ENCODE results near the gene CHST11. TPM values are rescaled to one million over a fixed set of nuclear protein-coding genes. Genes with fewer than 3 reads are reported as not detected.
"Not testable (repeated sequence)": the region's sequence is repeated elsewhere in the genome, so short reads cannot be mapped to it uniquely, and the experiment has no call there.

Gene CHST11
- total RNA-seq, 2 experiments from 2014 or later: 39.3 to 45.3 TPM

DNA sequence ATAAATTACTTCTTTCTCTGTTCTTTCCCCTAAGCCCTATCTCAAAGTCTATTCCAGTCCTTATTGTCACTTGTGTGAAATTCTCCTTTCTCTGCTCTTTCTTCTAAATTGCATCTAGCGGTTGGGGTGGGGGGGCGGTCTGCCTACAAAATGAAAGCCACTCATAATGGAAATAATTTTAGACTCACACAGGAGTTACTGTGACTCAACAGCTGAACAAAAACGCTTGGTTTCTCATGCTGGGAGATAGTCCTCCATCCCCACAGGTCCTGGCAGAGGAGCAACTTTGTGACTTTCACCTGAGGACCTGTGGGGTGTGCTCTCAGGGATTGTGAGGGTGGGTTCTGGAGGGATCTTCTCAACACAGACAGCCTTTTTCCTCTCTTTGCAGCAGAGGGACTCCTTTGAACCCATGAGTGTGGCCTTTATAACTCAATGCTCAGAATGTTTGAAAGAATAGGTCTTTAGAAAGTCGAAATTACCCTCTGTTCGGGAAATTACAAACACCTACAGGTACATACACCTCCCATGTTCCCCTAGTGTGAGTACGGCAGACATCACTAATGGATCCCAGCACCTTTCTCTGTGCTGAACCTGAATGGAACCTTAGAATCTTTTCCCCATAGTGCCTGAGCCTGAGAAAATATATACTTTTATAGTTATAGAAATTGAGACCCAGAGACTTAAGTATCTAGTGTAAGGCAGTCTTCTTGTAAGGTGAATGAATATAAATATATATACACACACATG lies 109.7 kb downstream of the CHST11 start:
- CTCF ChIA-PET: no interaction called here
- intact Hi-C loops (cut with micrococcal nuclease): no loop called here
- Mint-ChIP-seq H3K4me1 (ENCODE audit: low read depth) (peaks cover 49% of the 10 kb centered on the region), H3K4me3 (no peak overlapping the region), H3K36me3 (ENCODE audit: low read depth) (peaks cover 20% of the 10 kb centered on the region), H3K9me3 (peaks cover 14% of the 10 kb centered on the region), H3K27me3 (ENCODE audit: low read depth) (no peaks in the 10 kb centered on the region), H3K27ac (no peak overlapping the region)
- peak; percentile 64 for DNase-seq

DNA sequence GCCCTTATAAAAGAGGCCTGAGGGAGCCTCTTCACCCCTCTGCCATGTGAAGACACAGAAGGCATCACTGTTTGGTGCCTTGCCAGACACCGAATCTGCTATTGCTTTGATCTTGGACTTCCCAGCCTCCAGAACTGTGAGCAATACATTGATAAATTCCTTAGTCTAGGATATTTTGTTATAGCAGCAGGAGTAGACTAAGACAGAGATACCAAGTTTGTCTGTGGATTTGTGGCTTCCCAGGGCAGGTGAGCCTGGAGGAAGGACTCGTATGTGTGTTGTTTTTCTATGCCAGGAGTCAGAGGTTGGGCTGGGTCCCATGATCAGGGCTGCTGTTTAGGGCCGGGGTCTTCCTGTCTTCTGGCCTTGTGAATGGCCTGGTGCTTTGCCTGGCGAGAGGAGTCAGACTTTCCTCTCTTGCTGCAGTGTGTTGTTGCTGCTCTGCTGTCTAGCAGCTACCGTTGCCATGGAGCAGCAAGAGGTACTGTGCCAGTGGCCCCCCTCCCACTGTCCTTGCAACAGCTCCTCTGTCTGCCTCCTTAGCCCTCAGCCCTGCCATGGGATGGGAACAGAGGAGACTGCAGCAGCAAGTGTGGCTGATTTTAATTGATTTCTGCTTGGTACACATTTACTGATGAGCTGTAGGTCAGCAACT lies 111.2 kb downstream of the CHST11 start:
- Mint-ChIP-seq H3K36me3 (ENCODE audit: low read depth) (peaks cover 25% of the 10 kb centered on the region), H3K27ac (no peak overlapping the region), H3K27me3 (ENCODE audit: low read depth) (no peaks in the 10 kb centered on the region), H3K4me3 (no peak overlapping the region), H3K4me1 (ENCODE audit: low read depth) (peaks cover 49% of the 10 kb centered on the region), H3K9me3 (peaks cover 14% of the 10 kb centered on the region)
- intact Hi-C loops (cut with micrococcal nuclease): loop anchor here (2.0 kb wide), 1 partner anchor 69 kb away; no protein-coding TSS in a partner anchor
- DNase-seq: no peak
- CTCF ChIA-PET: interaction anchor here (0.5 to 2.6 kb wide), 4 partner anchors 16 to 186 kb away, joined by 3 to 14 read pairs (median 3); no protein-coding TSS in a partner anchor

DNA sequence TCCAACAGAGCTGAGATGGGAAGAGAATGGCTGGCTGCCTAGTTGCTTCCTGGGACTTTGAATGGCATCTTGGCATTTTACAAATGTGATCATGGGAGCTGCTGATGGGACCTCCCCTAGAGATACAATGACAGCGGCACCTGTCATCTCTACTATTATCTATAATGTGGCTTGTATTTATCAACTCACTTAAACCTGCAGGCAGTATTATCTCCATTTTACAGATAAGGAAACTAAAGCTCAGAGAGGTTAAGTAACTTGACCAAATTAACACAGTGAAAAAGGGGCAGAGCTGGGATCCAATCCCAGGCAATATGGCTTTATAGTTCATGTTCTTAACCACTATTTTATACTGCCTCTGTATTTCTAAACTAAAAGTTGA lies 111.7 kb downstream of the CHST11 start:
- no peak for DNase-seq
- no peak overlapping the region for H3K4me3 Mint-ChIP-seq
- H3K9me3 Mint-ChIP-seq: peaks cover 12% of the 10 kb centered on the region
- no peaks in the 10 kb centered on the region for H3K27me3 Mint-ChIP-seq (ENCODE audit: low read depth)
- H3K27ac Mint-ChIP-seq: no peak overlapping the region
- peaks cover 49% of the 10 kb centered on the region for H3K4me1 Mint-ChIP-seq (ENCODE audit: low read depth)
- CTCF ChIA-PET: interaction anchor here (0.8 to 2.6 kb wide), 3 partner anchors 36 to 186 kb away, joined by 3 to 14 read pairs (median 3); no protein-coding TSS in a partner anchor
- intact Hi-C loops (cut with micrococcal nuclease): loop anchor here (2.0 kb wide), 1 partner anchor 70 kb away; no protein-coding TSS in a partner anchor
- peaks cover 24% of the 10 kb centered on the region for H3K36me3 Mint-ChIP-seq (ENCODE audit: low read depth)

DNA sequence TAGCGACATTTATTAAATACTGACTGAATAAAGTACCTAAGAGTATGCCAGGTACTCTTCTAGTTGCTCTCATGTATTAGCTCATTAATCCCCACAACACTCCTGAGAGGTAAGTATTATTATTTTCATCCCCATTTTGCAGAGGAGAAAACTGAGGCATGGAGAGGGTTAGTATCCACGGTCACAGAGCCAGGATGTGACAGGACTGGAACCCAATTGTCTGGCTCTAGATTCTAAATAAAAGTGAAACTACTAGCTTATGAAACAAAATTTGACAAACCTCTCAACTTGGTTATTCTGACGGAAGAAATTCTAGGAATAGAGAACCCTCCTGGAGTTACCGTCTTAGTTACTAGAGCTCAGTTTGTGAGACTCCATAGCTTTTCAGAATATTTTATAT lies 112.2 kb downstream of the CHST11 start:
- Mint-ChIP-seq H3K4me3 (no peak overlapping the region), H3K4me1 (ENCODE audit: low read depth) (peaks cover 49% of the 10 kb centered on the region), H3K9me3 (peaks cover 8% of the 10 kb centered on the region), H3K27me3 (ENCODE audit: low read depth) (no peaks in the 10 kb centered on the region), H3K36me3 (ENCODE audit: low read depth) (peaks cover 23% of the 10 kb centered on the region), H3K27ac (no peak overlapping the region)
- DNase-seq: no peak
- intact Hi-C loops (cut with micrococcal nuclease): loop anchor here (1.0 to 2.0 kb wide), 3 partner anchors 70 to 112 kb away; no protein-coding TSS in a partner anchor
- CTCF ChIA-PET: interaction anchor here (0.8 to 2.6 kb wide), 4 partner anchors 35 to 187 kb away, joined by 3 to 14 read pairs (median 3); no protein-coding TSS in a partner anchor

DNA sequence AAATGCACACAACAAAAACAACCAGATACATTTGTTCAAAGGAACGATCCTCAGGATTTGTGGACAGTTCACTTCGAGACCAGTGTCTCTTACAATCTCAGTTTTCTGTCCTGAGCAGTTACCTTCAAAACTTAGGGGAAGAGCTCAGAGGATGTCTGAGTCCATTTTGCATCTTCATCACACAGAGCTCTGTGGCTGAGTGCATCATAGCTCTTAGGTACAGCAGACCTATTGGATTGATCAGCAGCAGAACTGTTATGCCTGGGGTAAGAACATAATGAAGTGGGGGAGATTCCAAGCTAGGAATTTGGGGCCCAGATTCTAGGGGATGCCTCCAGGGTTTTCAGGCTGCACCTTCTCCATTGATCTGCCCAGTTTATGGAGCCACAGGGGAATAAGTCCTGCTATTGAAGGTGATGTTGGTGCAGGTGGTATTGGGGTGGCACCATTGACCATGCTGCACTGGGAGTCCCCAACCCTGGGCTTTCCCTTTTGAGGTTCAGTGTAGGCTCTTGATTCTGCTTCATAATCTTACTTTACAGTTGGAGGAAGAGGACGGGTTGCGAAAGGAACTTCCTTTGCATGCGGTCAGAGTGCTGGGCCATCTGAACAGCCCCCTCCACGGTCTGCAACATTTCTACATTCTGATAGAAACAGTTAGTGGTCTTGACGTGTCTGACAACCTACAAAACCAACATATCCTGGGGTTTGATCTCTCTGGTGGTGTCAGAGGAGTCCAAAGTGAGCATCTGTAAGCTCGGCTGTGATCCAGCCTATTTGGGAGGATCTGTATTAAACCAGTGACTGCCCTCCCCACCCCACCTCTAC lies 112.8 kb downstream of the CHST11 start:
- H3K4me3 Mint-ChIP-seq: no peak overlapping the region
- H3K27me3 Mint-ChIP-seq (ENCODE audit: low read depth): no peaks in the 10 kb centered on the region
- peaks cover 5% of the 10 kb centered on the region for H3K9me3 Mint-ChIP-seq
- H3K36me3 Mint-ChIP-seq (ENCODE audit: low read depth): peaks cover 20% of the 10 kb centered on the region
- peak; percentile 64 for DNase-seq
- H3K4me1 Mint-ChIP-seq (ENCODE audit: low read depth): peaks cover 49% of the 10 kb centered on the region
- H3K27ac Mint-ChIP-seq: peak overlapping the region; percentile 17
- intact Hi-C loops (cut with micrococcal nuclease): loop anchor here (1.0 to 2.0 kb wide), 3 partner anchors 71 to 112 kb away; no protein-coding TSS in a partner anchor
- CTCF ChIA-PET: interaction anchor here (0.6 to 2.6 kb wide), 5 partner anchors 35 to 188 kb away, joined by 3 to 14 read pairs (median 3); no protein-coding TSS in a partner anchor

DNA sequence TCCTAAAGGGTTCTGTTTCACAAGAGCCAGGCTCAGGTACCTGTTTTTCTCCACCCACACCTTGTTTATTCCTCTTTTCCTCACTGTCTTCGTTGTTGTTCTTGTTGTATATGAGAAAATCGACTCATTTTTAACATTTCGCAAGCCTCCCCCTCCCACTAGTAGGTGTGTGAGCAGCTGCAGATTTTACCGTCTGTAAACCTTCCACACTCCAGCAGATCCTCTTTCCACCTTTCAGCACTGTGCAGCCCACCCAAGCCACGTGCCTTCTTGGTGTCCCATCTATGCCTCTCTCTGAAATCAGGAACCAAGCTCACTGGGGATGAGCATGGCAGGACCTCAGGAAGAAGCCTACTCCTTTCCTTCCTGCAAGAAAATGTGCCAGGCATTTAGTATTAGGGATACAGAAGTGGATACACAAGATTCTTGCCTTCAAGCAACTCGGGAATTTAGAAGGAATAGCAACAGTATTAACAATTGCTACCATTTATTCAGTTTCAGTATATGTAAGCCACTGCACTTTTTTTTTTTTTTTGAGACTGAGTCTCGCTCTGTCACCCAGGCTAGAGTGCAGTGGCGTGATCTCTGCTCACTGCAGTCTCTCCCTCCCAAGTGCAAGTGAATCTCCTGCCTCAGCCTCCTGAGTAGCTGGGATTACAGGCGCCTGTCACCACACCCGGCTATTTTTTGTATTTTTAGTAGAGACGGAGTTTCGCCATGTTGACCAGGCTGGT lies 113.6 kb downstream of the CHST11 start:
- Mint-ChIP-seq H3K4me1 (ENCODE audit: low read depth) (peaks cover 52% of the 10 kb centered on the region), H3K36me3 (ENCODE audit: low read depth) (peaks cover 17% of the 10 kb centered on the region)
- intact Hi-C loops (cut with micrococcal nuclease): no loop called here

DNA sequence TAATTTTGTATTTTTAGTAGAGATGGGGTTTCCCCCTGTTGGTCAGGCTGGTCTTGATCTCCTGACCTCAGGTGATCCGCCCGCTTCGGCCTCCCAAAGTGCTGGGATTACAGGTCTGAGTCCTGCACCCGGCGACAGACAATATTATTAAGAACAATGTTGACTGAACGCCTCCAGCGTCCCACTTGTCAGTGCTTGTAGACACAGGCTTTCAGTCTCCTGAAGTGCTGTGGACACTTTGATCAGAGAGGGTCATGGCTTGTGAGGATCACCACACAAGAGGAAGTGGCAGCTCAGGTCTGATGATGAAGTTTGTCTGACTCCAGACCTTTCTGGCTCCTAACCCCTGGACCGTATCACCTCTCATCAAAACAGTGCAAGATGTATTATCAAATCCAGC lies 114.6 kb downstream of the CHST11 start:
- intact Hi-C loops (cut with micrococcal nuclease): no loop called here
- Mint-ChIP-seq H3K36me3 (ENCODE audit: low read depth) (peaks cover 16% of the 10 kb centered on the region), H3K9me3 (peaks cover 3% of the 10 kb centered on the region), H3K4me3 (no peak overlapping the region), H3K27ac (no peak overlapping the region), H3K27me3 (ENCODE audit: low read depth) (no peaks in the 10 kb centered on the region), H3K4me1 (ENCODE audit: low read depth) (peaks cover 51% of the 10 kb centered on the region)
- no peak for DNase-seq
- CTCF ChIA-PET: interaction anchor here (0.9 kb wide), 1 partner anchor 222 kb away, joined by 3 read pairs; no protein-coding TSS in a partner anchor

More for the DNA sequence above, 113.6 kb downstream of the CHST11 start:
- CTCF ChIA-PET: interaction anchor here (0.6 to 2.6 kb wide), 3 partner anchors 55 to 223 kb away, joined by 3 to 14 read pairs (median 4); no protein-coding TSS in a partner anchor
- Mint-ChIP-seq H3K9me3 (peaks cover 3% of the 10 kb centered on the region), H3K27me3 (ENCODE audit: low read depth) (no peaks in the 10 kb centered on the region), H3K27ac (no peak overlapping the region), H3K4me3 (no peak overlapping the region)
- no peak for DNase-seq

DNA sequence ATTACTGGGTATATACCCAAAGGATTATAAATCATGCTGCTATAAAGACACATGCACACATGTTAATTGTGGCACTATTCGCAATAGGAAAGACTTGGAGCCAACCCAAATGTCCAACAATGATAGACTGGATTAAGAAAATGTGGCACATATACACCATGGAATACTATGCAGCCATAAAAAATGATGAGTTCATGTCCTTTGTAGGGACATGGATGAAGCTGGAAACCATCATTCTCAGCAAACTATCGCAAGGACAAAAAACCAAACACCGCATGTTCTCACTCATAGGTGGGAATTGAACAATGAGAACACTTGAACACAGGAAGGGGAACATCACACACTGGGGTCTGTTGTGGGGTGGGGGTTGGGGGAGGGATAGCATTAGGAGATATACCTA lies 117.6 kb downstream of the CHST11 start:
- H3K27me3 Mint-ChIP-seq (ENCODE audit: low read depth); H3K27ac Mint-ChIP-seq; H3K9me3 Mint-ChIP-seq; DNase-seq; H3K4me3 Mint-ChIP-seq; intact Hi-C loops (cut with micrococcal nuclease); CTCF ChIA-PET: not testable (repeated sequence)
- Mint-ChIP-seq H3K36me3 (ENCODE audit: low read depth) (peaks cover 13% of the 10 kb centered on the region), H3K4me1 (ENCODE audit: low read depth) (peaks cover 48% of the 10 kb centered on the region)

DNA sequence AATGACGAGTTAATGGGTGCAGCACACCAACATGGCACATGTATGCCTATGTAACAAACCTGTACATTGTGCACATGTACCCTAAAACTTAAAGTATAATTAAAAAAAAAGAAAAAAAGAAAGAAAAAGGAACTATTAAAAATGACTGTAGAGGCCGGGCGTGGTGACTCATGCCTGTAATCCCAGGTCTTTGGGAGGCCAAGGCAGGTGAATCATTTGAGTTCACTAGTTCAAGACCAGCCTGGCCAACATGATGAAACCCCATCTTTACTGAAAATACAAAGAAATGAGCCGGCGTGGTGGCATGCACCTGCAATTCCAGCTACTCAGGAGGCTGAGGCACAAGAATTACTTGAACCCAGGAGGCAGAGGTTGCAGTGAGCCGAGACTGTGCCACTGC lies 118.0 kb downstream of the CHST11 start:
- H3K27me3 Mint-ChIP-seq (ENCODE audit: low read depth); H3K4me3 Mint-ChIP-seq; H3K27ac Mint-ChIP-seq; H3K9me3 Mint-ChIP-seq; CTCF ChIA-PET; intact Hi-C loops (cut with micrococcal nuclease): not testable (repeated sequence)
- Mint-ChIP-seq H3K4me1 (ENCODE audit: low read depth) (peaks cover 48% of the 10 kb centered on the region), H3K36me3 (ENCODE audit: low read depth) (peaks cover 15% of the 10 kb centered on the region)
- DNase-seq: peak; percentile 38

DNA sequence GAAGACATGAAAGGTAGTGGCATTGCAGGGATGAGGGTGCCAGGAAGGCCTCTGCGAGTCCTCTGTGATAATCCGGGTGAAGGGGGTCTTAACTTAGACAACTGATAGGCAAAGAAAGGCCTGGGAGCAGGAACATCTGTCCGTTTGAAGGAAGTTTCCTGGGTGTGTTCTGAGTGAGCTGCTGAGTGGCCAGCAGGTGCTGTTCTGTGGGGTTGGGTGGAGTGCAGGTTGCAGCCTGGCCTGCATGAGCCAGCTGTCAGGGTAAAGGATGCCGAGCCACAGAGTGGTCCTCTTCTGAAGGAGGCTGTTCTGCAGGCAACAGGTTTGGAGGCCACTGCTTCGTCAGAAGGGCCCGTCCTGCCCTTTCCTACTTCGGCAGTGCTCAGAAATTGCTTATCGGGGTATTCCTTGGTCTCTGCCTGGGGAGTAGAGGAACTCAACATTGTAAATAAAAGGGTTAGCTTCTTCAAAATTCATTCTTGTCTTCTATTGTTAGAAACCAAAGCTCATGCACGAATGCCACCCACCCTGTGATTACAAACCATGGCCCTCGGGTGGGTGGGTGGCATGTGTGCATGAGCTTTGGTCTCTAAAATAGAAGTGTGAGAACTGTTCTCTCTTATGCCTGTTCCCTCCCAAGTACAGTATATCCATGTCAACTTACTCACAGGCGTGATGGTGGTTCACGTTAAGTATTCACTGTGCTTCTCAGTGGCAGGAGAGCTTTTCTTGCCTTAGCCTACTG lies 118.9 kb downstream of the CHST11 start:
- no peaks in the 10 kb centered on the region for H3K27me3 Mint-ChIP-seq (ENCODE audit: low read depth)
- H3K4me1 Mint-ChIP-seq (ENCODE audit: low read depth): peaks cover 49% of the 10 kb centered on the region
- intact Hi-C loops (cut with micrococcal nuclease): no loop called here
- no peak overlapping the region for H3K27ac Mint-ChIP-seq
- DNase-seq: no peak
- no peaks in the 10 kb centered on the region for H3K9me3 Mint-ChIP-seq
- CTCF ChIA-PET: no interaction called here
- H3K36me3 Mint-ChIP-seq (ENCODE audit: low read depth): peaks cover 12% of the 10 kb centered on the region
- H3K4me3 Mint-ChIP-seq: no peak overlapping the region
